Measurements from ENCODE around the gene CEMP1.

The CEMP1 gene

GRCh38 chr16:2500430-2500917 lies 30.7 kb downstream of the CEMP1 start:
- no peak for DNase-seq (ENCODE audit: low read depth)

- DNase-seq (ENCODE audit: low read depth): no peak
Measured at GRCh38 chr16:2499890-2500429, 31.2 kb downstream of the CEMP1 start.

- no peak for DNase-seq (ENCODE audit: low read depth)
Measured at GRCh38 chr16:2499454-2499853, 31.8 kb downstream of the CEMP1 start.

GRCh38 chr16:2498531-2499253 lies 32.5 kb downstream of the CEMP1 start:
- DNase-seq (ENCODE audit: low read depth): no peak

DNA sequence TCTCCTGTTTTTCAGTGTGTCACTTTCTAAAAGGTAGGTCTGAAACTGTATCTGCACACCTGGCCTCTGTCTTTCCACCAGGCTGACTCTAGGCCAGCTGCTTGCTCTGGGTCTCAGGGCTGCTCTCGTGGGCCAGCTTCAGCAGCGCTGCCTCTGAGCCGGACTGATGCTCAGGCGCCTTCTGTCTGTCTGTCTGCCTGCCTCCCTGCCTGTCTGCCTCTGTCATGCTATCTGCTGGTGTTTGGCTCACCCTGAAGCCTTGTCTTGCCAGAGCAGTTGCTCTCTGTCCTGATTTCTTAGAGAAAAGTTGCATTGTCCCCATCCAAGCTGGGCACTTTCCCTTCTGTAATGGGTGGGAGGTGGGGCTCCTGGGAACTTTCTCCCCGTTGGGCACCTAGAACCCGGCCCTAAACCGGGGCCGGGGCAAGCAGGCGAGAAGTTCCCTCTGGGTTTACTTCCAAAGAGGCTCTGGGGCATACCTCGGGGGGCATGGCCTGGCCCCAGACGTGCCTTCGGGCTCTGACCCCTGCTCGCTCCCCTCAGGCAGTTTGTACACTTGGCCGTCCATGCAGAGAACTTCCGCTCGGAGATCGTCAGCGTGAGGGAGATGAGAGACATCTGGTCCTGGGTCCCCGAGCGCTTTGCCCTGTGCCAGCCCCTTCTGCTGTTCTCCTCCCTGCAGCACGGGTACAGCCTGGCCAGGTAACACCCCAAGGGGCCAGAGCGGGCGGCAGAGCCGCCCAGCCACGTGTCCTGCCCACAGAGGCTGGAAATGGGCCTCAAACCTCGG lies 33.3 kb downstream of the CEMP1 start:
- DNase-seq (ENCODE audit: low read depth): no peak

GRCh38 chr16:2497116-2497630 lies 34.0 kb downstream of the CEMP1 start:
- DNase-seq (ENCODE audit: low read depth): no peak

GRCh38 chr16:2496223-2497115 lies 34.7 kb downstream of the CEMP1 start:
- DNase-seq (ENCODE audit: low read depth): no peak

DNA sequence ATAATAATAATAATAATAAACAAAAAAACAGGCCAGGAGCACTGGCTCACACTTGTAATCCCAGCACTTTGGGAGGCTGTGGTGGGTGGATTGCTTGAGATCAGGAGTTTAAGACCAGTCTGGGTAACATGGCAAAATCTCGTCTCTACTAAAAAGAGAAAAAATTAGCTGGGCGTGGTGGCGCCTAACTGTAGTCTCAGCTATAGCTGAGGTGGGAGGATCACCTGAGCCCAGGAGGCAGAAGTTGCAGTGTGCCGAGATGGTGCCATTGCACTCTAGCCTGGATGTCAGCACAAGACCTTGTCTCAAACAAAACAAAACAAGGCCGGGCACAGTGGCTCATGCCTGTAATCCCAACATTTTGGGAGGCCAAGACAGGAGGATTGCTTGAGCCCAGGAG lies 36.2 kb downstream of the CEMP1 start:
- no peak for DNase-seq (ENCODE audit: low read depth)

DNA sequence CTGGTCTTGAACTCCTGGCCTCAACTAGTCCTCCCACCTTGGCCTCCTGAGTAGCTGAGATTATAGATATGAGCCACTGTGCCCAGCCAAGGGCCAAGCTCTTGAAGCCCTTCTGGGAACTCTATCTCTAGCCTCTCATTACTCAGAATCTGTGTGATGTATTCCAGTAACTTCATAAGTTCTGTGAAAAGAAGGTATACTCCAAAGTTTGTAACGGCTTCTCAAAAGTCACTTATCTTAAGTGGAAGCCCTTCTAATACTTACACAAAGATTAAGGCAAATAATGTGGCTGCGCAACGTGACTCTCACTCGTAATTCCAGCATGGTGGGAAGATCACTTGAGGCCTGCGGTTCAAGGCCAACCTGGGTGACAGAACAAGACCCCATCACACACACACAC lies 36.6 kb downstream of the CEMP1 start:
- no peak for DNase-seq (ENCODE audit: low read depth)

DNA sequence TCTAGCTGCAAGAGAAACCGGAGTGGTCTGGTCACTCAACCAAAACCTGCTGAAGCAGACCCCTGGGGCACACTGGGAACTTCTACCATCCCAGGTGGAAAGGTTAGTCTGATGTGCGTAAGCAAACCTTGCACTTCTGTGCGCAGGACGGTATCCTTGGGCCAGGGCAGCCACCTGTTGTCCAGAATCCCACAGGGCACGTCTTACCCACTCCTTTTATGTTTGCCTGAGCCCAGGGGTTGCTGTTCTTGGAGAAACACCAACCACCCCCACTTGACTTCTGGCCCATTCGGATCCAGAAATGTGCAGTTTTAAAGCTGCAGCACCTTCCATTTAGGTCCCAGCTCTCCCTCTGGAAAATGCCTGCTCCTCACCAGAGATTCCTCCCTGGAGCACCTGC lies 37.6 kb downstream of the CEMP1 start:
- no peak for DNase-seq (ENCODE audit: low read depth)

- no peak for DNase-seq (ENCODE audit: low read depth)
Measured at GRCh38 chr16:2492292-2492691, 38.9 kb downstream of the CEMP1 start.

DNA sequence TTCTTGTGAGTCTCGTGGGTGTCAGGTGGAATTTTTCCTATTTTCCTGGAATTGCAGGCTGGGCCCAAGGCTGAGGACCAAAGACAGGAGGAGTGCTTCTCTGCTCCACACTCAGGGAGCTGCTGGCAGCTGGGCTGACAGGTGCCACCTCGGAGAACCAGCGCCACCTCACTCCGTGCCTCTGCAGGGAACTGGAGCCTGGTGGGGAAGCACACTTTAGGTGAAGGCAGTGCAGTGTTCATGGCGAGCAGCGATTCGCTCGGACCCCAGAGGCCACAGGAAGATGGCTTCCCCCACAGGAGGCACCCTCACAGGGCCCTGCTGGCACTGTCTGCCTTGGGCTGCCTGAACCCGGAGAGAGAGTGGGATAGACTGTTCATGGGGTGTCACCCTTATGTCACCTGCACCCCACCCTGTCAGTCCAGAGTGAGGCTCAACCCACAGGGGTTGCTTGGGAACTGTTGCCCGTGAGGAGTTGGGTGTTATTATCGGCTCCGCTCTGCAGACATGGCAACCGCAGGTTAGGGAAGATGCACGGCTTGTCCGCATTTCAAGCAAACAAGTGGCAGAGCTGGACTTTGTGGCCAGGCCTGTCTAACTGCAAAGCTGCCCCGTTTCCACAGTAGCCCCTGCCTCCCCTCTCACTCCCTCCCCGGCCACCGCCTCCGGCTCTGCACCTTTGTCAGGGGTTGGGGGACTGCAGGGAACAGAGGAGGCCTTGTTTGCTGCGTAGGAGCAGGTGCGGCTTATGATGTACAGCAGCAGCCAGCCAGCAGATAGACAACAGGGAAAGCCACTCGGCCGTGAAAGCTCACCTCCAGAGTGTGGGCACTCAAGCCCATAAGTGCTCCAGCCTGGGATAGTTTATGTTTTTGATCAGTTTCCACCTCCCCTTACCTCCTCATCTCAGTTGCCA lies 40.8 kb downstream of the CEMP1 start:
- DNase-seq (ENCODE audit: low read depth): no peak

GRCh38 chr16:2489581-2489980 lies 41.6 kb downstream of the CEMP1 start:
- no peak for DNase-seq (ENCODE audit: low read depth)

DNA sequence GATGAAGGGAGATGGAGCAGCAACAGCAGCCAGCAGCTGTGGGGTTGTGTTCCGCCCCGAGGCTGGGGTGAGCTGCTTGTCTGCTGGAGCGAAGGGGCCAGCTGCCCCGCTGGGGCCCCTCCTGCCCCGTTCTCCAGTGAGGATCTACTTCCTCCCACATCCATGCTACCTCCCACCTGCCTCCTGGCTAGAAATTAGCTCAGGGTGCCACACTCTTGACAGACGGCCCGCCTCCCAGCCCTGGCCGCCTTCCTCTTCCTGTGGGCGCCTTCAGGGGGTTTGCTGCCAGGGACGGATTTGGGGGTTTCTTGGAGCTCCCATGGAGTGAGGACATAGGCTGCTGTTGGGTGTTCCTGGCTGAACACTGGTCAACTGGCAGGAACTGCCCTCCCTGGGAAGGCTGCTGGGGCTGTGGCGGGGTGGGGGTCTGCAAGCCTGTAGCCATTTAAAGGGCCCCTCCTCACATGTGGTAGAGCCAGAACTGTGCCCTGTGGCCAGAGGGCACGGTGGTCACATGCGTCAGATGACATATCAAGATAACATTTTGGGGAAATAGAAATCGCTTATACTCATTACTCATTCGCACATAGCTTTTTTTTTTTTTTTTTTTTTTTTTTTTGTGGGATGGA lies 43.2 kb downstream of the CEMP1 start:
- DNase-seq (ENCODE audit: low read depth): no peak

DNA sequence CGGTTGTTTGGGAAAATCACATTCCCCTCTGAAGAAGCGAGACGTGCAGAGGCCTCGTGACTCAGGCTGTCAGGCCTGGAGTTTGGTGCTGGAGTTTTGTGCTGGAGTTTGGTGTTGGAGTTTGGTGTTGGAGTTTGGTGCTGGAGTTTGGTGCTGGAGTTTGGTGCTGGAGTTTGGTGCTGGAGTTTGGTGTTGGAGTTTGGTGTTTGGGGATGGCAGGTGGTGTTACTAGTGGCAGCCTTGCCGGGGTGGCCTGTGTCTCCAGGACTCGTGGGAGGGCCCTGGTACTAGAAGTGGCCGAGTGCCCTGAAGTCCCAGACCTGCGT lies 43.7 kb downstream of the CEMP1 start:
- no peak for DNase-seq (ENCODE audit: low read depth)

GRCh38 chr16:2486645-2487516 lies 44.3 kb downstream of the CEMP1 start:
- DNase-seq (ENCODE audit: low read depth): peak; percentile 29

DNA sequence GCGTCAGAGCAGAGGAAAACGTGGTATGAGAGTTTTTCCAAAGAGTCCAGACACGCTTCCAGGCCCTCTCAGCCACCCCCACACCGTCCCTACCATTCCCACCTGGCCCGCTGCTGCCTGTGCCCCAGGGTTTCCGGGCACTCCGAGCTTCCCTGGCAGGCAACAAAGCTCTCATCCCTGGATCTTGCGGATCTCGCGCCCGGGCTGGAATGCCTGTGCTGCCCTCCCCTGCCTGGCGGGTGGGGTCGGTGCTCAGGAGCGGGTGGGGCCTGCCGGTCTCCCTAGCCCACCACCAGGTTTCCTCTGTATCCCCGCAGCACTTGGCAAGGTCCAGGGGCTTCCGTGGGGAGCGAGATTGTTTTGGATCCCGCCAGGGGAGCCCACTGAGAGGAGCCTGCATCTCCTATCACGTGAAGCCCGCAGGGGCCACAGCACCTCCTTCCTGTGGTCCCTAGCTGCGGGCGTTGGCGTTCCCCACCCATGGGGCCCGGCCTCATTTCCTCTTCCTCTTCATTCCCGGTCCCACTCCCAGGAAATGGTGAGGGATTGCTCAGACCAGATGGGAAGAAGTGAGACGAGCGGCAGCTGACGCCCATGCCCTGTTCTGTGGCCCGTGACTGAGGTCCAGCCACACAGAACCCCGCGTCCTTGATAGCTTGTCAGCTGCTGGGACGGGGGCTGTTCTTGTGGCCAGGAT lies 45.2 kb downstream of the CEMP1 start:
- DNase-seq (ENCODE audit: low read depth): no peak

- DNase-seq (ENCODE audit: low read depth): no peak
Measured at GRCh38 chr16:2484898-2485508, 46.2 kb downstream of the CEMP1 start.
